GM10847 (cell line): ENCODE results near the gene DGKQ.

ENCODE experiments used
- POLR2A ChIP-seq: IDR thresholded peaks from 2 replicates; pipeline ENCODE4 v1.6.1; 2011; ENCODE audit not compliant: insufficient read length; ENCODE audit errors: extremely low read depth

The DGKQ gene

GRCh38 chr4:955161-955921 lies 18.0 kb downstream of the DGKQ start:
- TF ChIP-seq POLR2A: no peak

GRCh38 chr4:954211-955020 lies 19.0 kb downstream of the DGKQ start:
- TF ChIP-seq POLR2A: no peak

- no peak for TF ChIP-seq POLR2A
Observed at GRCh38 chr4:953574-953915, 19.8 kb downstream of the DGKQ start.

- TF ChIP-seq POLR2A: no peak
Observed at GRCh38 chr4:952881-953573, 20.3 kb downstream of the DGKQ start.

- no peak for TF ChIP-seq POLR2A
Observed at GRCh38 chr4:951594-952468, 21.5 kb downstream of the DGKQ start.

GRCh38 chr4:951186-951585 lies 22.2 kb downstream of the DGKQ start:
- no peak for TF ChIP-seq POLR2A

GRCh38 chr4:950136-951020 lies 23.0 kb downstream of the DGKQ start:
- no peak for TF ChIP-seq POLR2A

GRCh38 chr4:949656-950055 lies 23.7 kb downstream of the DGKQ start:
- TF ChIP-seq POLR2A: no peak

GRCh38 chr4:948936-949300 lies 24.5 kb downstream of the DGKQ start:
- TF ChIP-seq POLR2A: no peak

GRCh38 chr4:948101-948935 lies 25.1 kb downstream of the DGKQ start:
- TF ChIP-seq POLR2A: no peak

- TF ChIP-seq POLR2A: no peak
Observed at GRCh38 chr4:947491-947971, 25.8 kb downstream of the DGKQ start.

GRCh38 chr4:946517-947471 lies 26.6 kb downstream of the DGKQ start:
- no peak for TF ChIP-seq POLR2A
